Fibroblast of the aortic adventitia (primary cell): Measurements from ENCODE around the gene LRRC28. TPM values are rescaled to one million over a fixed set of nuclear protein-coding genes. Genes with fewer than 3 reads are reported as not detected.

ENCODE experiments used
- DNase-seq: peaks from one replicate; pipeline ENCODE4 v3.0.0-alpha.2; 2010; ENCODE audit warnings: low read depth
- H3K4me3 ChIP-seq: 2 replicates; pipeline ENCODE4 v1.5.1; 2011; ENCODE audit warnings: low read depth, mild to moderate bottlenecking, control low read depth, low read length, moderate library complexity
- CTCF ChIP-seq: IDR thresholded peaks from 2 replicates; pipeline ENCODE4 v1.5.1; 2011; ENCODE audit warnings: mild to moderate bottlenecking, low read length, control low read depth, inconsistent platforms; ENCODE audit not compliant: insufficient read depth
- total RNA-seq: library from RNA; depleted of rRNA; stranded (reverse); fragments of >200 nt; gene quantifications from 2 replicates; pipeline ENCODE4 v1.2.3, GENCODE V29; 2012; ENCODE audit warnings: low replicate concordance

Gene LRRC28
- total RNA-seq, 1 donor, result 28.0 TPM

GRCh38 chr15:99257107-99257750 lies 5.9 kb downstream of the LRRC28 start:
- DNase-seq, result no peak
- no peak overlapping the region for H3K4me3 ChIP-seq
- no peak for TF ChIP-seq CTCF

GRCh38 chr15:99264125-99264524 lies 12.8 kb downstream of the LRRC28 start:
- DNase-seq, result no peak
- H3K4me3 ChIP-seq, result no peak overlapping the region
- TF ChIP-seq CTCF, result no peak

GRCh38 chr15:99265541-99266070 lies 14.3 kb downstream of the LRRC28 start:
- DNase-seq, result no peak
- TF ChIP-seq CTCF, result no peak
- H3K4me3 ChIP-seq, result no peak overlapping the region

GRCh38 chr15:99267957-99268356 lies 16.7 kb downstream of the LRRC28 start:
- no peak for TF ChIP-seq CTCF
- DNase-seq, result no peak
- H3K4me3 ChIP-seq, result no peak overlapping the region

- DNase-seq, result no peak
- H3K4me3 ChIP-seq, result no peak overlapping the region
- no peak for TF ChIP-seq CTCF
Observed at GRCh38 chr15:99268431-99268830, 17.1 kb downstream of the LRRC28 start.

- no peak overlapping the region for H3K4me3 ChIP-seq
- DNase-seq, result no peak
Observed at GRCh38 chr15:99273801-99274200, 22.5 kb downstream of the LRRC28 start.

More at GRCh38 chr15:99273801-99274200, 22.5 kb downstream of the LRRC28 start:
- no peak for TF ChIP-seq CTCF
